ENCODE data around the gene PRDM15.

Gene PRDM15

GRCh38 chr21:41861987-41862386, 17.2 kb downstream of the PRDM15 start:
- no peak for DNase-seq

GRCh38 chr21:41861255-41861654, 17.9 kb downstream of the PRDM15 start:
- DNase-seq, result no peak

GRCh38 chr21:41859297-41859980, 19.7 kb downstream of the PRDM15 start:
- DNase-seq, result no peak

- DNase-seq, result no peak
These were observed 20.5 kb downstream of the PRDM15 start for GRCh38 chr21:41858466-41859296.

- DNase-seq, result no peak
These were observed 21.3 kb downstream of the PRDM15 start for GRCh38 chr21:41857771-41858300.

GRCh38 chr21:41856572-41856971, 22.6 kb downstream of the PRDM15 start:
- no peak for DNase-seq

- DNase-seq, result no peak
These were observed 24.6 kb downstream of the PRDM15 start for GRCh38 chr21:41854426-41854995.

- DNase-seq, result no peak
These were observed 26.2 kb downstream of the PRDM15 start for GRCh38 chr21:41852929-41853320.

- DNase-seq, result no peak
These were observed 26.8 kb downstream of the PRDM15 start for GRCh38 chr21:41852151-41852928.

GRCh38 chr21:41851090-41851790, 27.9 kb downstream of the PRDM15 start:
- DNase-seq, result no peak

GRCh38 chr21:41850085-41850484, 29.1 kb downstream of the PRDM15 start:
- DNase-seq, result no peak

GRCh38 chr21:41848958-41849580, 30.1 kb downstream of the PRDM15 start:
- no peak for DNase-seq

GRCh38 chr21:41848533-41848932, 30.6 kb downstream of the PRDM15 start:
- DNase-seq, result no peak

GRCh38 chr21:41847066-41847804, 31.9 kb downstream of the PRDM15 start:
- no peak for DNase-seq

GRCh38 chr21:41846536-41846935, 32.6 kb downstream of the PRDM15 start:
- DNase-seq, result no peak

GRCh38 chr21:41846033-41846317, 33.2 kb downstream of the PRDM15 start:
- no peak for DNase-seq

- DNase-seq, result no peak
These were observed 33.7 kb downstream of the PRDM15 start for GRCh38 chr21:41845310-41846032.

- DNase-seq, result no peak
These were observed 35.6 kb downstream of the PRDM15 start for GRCh38 chr21:41843584-41843983.

GRCh38 chr21:41840880-41841279, 38.3 kb downstream of the PRDM15 start:
- no peak for DNase-seq

GRCh38 chr21:41839387-41840000, 39.6 kb downstream of the PRDM15 start:
- DNase-seq, result no peak

All from CD4-positive, alpha-beta T cell treated with Interleukin-17A for 1 hour (primary cell).